Right atrium auricular region (tissue), 2 donors: ENCODE results near the gene MICAL3. TPM values are rescaled to one million over a fixed set of nuclear protein-coding genes. Genes with fewer than 3 reads are reported as not detected.

Experiments
- DNase-seq: peaks from one replicate; pipeline ENCODE4 v3.0.0-alpha.2; 2019; ENCODE audit warnings: low spot score
- H3K27ac ChIP-seq, 2 donors: fragments of 200-600 bp; sonication (generic); 1 replicate in 1 of 2; 2 replicates in 1 of 2; pipeline ENCODE4 v1.5.1; 2016 to 2019
- H3K27me3 ChIP-seq, 2 donors: fragments of 200-600 bp; sonication (generic); one replicate each; pipeline versions ENCODE4 v1.5.1 to v1.6.0; 2017 to 2019
- H3K36me3 ChIP-seq: fragments of 200-600 bp; sonication (generic); one replicate; pipeline ENCODE4 v1.5.1; 2016
- H3K4me1 ChIP-seq, 2 donors: fragments of 200-600 bp; sonication (generic); one replicate each; pipeline versions ENCODE4 v1.5.1 to v1.6.0; 2017 to 2019
- H3K4me3 ChIP-seq, 2 donors: fragments of 200-600 bp; sonication (generic); 1 replicate in 1 of 2; 2 replicates in 1 of 2; pipeline ENCODE4 v1.5.1; 2017 to 2019; ENCODE audit warnings: mild to moderate bottlenecking in 1 of 2, moderate library complexity in 1 of 2
- H3K9me3 ChIP-seq, 2 donors: fragments of 200-600 bp; sonication (generic); one replicate each; pipeline ENCODE4 v1.5.1; 2019
- CTCF ChIP-seq, 2 donors: fragments of 200-600 bp; sonication (generic); IDR thresholded peaks; one replicate each; pipeline ENCODE4 v1.5.1; 2019; ENCODE audit warnings: antibody characterized with exemption in 2 of 2
- total RNA-seq, 2 donors: library from RNA; depleted of rRNA; stranded (reverse); fragments of >200 nt; gene quantifications; one replicate each; pipeline ENCODE4 v1.1.0, GENCODE V29; 2016

The MICAL3 gene
- total RNA-seq, 2 donors from 2014 or later: 42.5 to 45.1 TPM

GRCh38 chr22:17982572-17983141 lies 41.7 kb downstream of the MICAL3 start:
- Histone ChIP-seq H3K9me3 (no peaks in the 10 kb centered on the region), H3K36me3 (no peaks in the 10 kb centered on the region), H3K27ac (no peak overlapping the region), H3K27me3 (no peaks in the 10 kb centered on the region), H3K4me3 (no peak overlapping the region), H3K4me1 (peaks cover 0 to 47% of the 10 kb centered on the region in 2 donors)
- no peak for TF ChIP-seq CTCF (IDR thresholded peaks at IDR 0.05)
- no peak for DNase-seq

- H3K36me3 ChIP-seq: no peaks in the 10 kb centered on the region
- H3K27ac ChIP-seq: no peak overlapping the region
- no peaks in the 10 kb centered on the region for H3K27me3 ChIP-seq
- peaks cover 0 to 47% of the 10 kb centered on the region in 2 donors for H3K4me1 ChIP-seq
- no peak for TF ChIP-seq CTCF (IDR thresholded peaks at IDR 0.05)
- no peaks in the 10 kb centered on the region for H3K9me3 ChIP-seq
- no peak overlapping the region for H3K4me3 ChIP-seq
- DNase-seq: no peak
These were observed 42.9 kb downstream of the MICAL3 start for GRCh38 chr22:17981497-17981896.

- Histone ChIP-seq H3K4me1 (peaks cover 0 to 48% of the 10 kb centered on the region in 2 donors), H3K4me3 (peak overlapping the region in 1 of 2 donors; percentile 17), H3K27ac (peak overlapping the region; percentile 51 to 61), H3K27me3 (no peaks in the 10 kb centered on the region), H3K36me3 (no peaks in the 10 kb centered on the region), H3K9me3 (no peaks in the 10 kb centered on the region)
- no peak for DNase-seq
- TF ChIP-seq CTCF (IDR thresholded peaks at IDR 0.05): no peak
These were observed 43.7 kb downstream of the MICAL3 start for GRCh38 chr22:17980638-17981051.

- Histone ChIP-seq H3K27me3 (no peaks in the 10 kb centered on the region), H3K4me3 (peak overlapping the region in 1 of 2 donors; percentile 17), H3K27ac (peak overlapping the region; percentile 51 to 61), H3K36me3 (no peaks in the 10 kb centered on the region), H3K9me3 (no peaks in the 10 kb centered on the region), H3K4me1 (peaks cover 0 to 48% of the 10 kb centered on the region in 2 donors)
- no peak for TF ChIP-seq CTCF (IDR thresholded peaks at IDR 0.05)
- DNase-seq: no peak
These were observed 44.3 kb downstream of the MICAL3 start for GRCh38 chr22:17980015-17980590.

- Histone ChIP-seq H3K36me3 (no peaks in the 10 kb centered on the region), H3K4me1 (peaks cover 0 to 56% of the 10 kb centered on the region in 2 donors), H3K9me3 (no peaks in the 10 kb centered on the region), H3K4me3 (no peak overlapping the region), H3K27me3 (no peaks in the 10 kb centered on the region), H3K27ac (no peak overlapping the region)
- no peak for TF ChIP-seq CTCF (IDR thresholded peaks at IDR 0.05)
- DNase-seq: no peak
These were observed 46.3 kb downstream of the MICAL3 start for GRCh38 chr22:17978027-17978426.

- TF ChIP-seq CTCF (IDR thresholded peaks at IDR 0.05): no peak
- Histone ChIP-seq H3K27ac (no peak overlapping the region), H3K4me1 (peaks cover 0 to 63% of the 10 kb centered on the region in 2 donors)
These were observed 47.0 kb downstream of the MICAL3 start for GRCh38 chr22:17977371-17977770.

More at GRCh38 chr22:17977371-17977770, 47.0 kb downstream of the MICAL3 start:
- no peak for DNase-seq
- no peaks in the 10 kb centered on the region for H3K27me3 ChIP-seq
- no peaks in the 10 kb centered on the region for H3K36me3 ChIP-seq
- H3K9me3 ChIP-seq: no peaks in the 10 kb centered on the region
- no peak overlapping the region for H3K4me3 ChIP-seq
